GM12873 (cell line): ENCODE results near the gene SEMA4C.

Experiments used
- TF ChIP-seq, protein P1 (sequence below): IDR thresholded peaks from 2 replicates; pipeline ENCODE4 v1.5.1; 2012; ENCODE audit warnings: low read depth, mild to moderate bottlenecking, moderate library complexity, low read length, control low read depth; ENCODE audit not compliant: insufficient read depth; ENCODE audit errors: missing control alignments

Gene SEMA4C

DNA sequence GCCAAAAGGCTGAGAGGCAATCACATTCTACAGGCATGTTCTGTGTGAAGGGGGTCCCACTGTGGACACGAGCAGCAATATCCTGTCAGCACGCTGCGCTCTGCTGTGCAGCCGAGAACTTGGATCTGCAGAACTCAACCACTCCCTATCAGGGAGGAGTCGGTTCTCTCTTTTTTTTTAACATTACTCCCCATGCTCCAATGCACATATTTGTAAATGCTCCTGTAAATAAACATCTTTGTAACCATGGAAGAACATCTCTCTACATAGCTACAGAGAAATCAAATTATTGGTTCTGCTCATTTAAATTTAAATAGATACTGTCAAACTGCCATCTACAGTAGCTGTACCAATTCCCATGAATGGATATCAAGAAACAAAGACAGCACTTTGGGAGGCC is 23.1 kb downstream of the SEMA4C start:
- TF ChIP-seq, protein P1, sequence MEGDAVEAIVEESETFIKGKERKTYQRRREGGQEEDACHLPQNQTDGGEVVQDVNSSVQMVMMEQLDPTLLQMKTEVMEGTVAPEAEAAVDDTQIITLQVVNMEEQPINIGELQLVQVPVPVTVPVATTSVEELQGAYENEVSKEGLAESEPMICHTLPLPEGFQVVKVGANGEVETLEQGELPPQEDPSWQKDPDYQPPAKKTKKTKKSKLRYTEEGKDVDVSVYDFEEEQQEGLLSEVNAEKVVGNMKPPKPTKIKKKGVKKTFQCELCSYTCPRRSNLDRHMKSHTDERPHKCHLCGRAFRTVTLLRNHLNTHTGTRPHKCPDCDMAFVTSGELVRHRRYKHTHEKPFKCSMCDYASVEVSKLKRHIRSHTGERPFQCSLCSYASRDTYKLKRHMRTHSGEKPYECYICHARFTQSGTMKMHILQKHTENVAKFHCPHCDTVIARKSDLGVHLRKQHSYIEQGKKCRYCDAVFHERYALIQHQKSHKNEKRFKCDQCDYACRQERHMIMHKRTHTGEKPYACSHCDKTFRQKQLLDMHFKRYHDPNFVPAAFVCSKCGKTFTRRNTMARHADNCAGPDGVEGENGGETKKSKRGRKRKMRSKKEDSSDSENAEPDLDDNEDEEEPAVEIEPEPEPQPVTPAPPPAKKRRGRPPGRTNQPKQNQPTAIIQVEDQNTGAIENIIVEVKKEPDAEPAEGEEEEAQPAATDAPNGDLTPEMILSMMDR, result no peak

DNA sequence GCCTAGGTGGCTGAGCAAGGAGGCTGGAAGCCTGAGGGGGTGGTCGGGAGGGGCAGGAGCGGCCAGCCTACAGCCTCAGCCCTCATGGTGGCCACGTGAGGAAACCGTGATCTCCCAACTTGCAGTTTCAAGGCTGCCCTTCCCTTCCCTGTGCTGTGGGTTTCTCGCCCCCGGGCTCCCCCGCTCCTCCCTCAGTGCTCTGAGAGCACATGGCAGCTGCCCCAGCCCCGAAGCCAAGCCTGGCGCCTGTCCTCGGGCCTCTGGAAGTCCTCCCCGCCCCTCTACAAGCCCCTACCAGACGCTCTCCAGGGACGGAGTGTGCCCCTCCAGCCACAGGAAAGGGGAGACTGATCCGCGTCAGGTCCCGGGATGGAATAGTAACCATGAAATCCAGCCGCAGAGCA is 25.5 kb downstream of the SEMA4C start:
- TF ChIP-seq, protein P1, result no peak

- TF ChIP-seq, protein P1, result no peak
These were observed 26.2 kb downstream of the SEMA4C start, which contains the start of gene ANKRD23 for GRCh38 chr2:96843538-96844268. ANKRD23 (minus strand) TSS chr2:96844021; CDS start chr2:96843992, 29 bp downstream.

- TF ChIP-seq, protein P1, result no peak
These were observed 27.3 kb downstream of the SEMA4C start for GRCh38 chr2:96842600-96842999.

GRCh38 chr2:96841701-96842495 is 28.0 kb downstream of the SEMA4C start:
- TF ChIP-seq, protein P1, result no peak

DNA sequence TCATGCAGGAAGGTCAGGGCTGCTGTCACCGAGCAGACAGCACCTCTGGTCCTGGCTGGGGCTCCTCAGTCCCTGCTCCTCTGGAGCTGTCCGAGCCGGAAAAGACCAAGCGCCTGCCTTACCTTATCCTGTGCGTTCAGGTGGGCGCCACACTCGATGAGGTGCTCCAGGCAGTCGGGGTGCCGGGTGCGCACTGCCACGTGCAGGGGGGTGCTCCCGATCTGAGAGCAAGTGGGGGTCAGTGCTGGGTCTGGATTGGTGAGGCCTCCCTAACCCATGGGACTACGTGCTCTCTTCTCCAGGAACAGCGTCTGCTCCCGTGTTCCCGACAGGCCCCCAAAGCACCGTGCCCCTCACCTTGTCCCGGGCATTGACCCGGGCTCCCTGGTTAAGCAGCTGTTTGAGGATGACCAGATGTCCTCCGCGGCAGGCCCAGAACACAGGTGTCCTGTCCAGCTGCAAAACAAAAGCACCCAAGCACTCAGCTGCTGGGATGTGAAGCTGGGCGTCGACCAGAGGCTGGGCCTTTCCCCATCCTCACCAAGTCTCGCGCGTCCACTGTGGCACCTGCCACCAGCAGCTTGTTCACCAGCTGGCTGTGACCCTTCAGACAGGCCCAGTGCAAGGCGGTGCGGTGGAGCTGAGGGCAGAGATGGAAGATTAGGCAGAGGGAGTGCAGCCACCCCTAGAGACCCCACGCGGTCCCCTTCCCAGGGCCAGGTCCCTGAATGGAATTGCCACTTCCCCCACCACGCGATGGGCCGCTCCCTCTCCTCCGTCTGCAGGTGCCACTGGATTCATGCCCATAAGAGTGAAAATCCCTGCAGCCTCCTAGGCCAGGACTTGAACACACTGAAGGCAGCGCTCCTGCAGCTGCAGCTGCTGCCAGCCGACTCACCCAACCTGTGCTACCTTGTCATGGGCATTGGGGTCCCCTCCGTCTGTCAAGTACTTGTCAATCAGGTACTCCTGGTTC is 29.7 kb downstream of the SEMA4C start:
- TF ChIP-seq, protein P1, result no peak
